Mucosa of rectum (tissue), 2 donors: ENCODE measurements around the gene CPSF7.

ENCODE experiments used
- H3K27ac ChIP-seq, 2 donors: one replicate each; pipeline ENCODE4 v1.7.0; 2013; ENCODE audit warnings: inconsistent platforms in 2 of 2, low read depth in 2 of 2, low read length in 2 of 2
- H3K27me3 ChIP-seq, 2 donors: one replicate each; pipeline ENCODE4 v1.7.0; 2013; ENCODE audit warnings: low read length in 2 of 2; ENCODE audit not compliant: control insufficient read depth in 2 of 2, insufficient read depth in 2 of 2
- H3K36me3 ChIP-seq, 2 donors: one replicate each; pipeline ENCODE4 v1.7.0; 2013; ENCODE audit warnings: low read length in 2 of 2; ENCODE audit not compliant: control insufficient read depth in 2 of 2, insufficient read depth in 2 of 2
- H3K4me1 ChIP-seq, 2 donors: one replicate each; pipeline ENCODE4 v1.7.0; 2013; ENCODE audit warnings: low read length in 2 of 2, mild to moderate bottlenecking in 1 of 2; ENCODE audit not compliant: control insufficient read depth in 2 of 2, insufficient read depth in 2 of 2
- H3K4me3 ChIP-seq, 2 donors: one replicate each; pipeline ENCODE4 v1.7.0; 2013; ENCODE audit warnings: low read length in 2 of 2
- H3K9ac ChIP-seq, 2 donors: one replicate each; pipeline ENCODE4 v1.7.0; 2013; ENCODE audit warnings: low read length in 2 of 2, low read depth in 1 of 2, mild to moderate bottlenecking in 1 of 2
- H3K9me3 ChIP-seq, 2 donors: one replicate each; pipeline ENCODE4 v1.7.0; 2013; ENCODE audit warnings: low read length in 2 of 2; ENCODE audit not compliant: control insufficient read depth in 2 of 2
- donor health status: healthy.
- donor health status: Normal muscosa, but diverticular disease.

CPSF7 gene

GRCh38 chr11:61375761-61376108 is 54.0 kb downstream of the CPSF7 start:
- Histone ChIP-seq H3K9ac (no peak overlapping the region), H3K27me3 (no peaks in the 10 kb centered on the region), H3K36me3 (no peaks in the 10 kb centered on the region), H3K9me3 (no peaks in the 10 kb centered on the region), H3K27ac (no peak overlapping the region), H3K4me3 (no peak overlapping the region), H3K4me1 (peaks cover 0 to 2% of the 10 kb centered on the region in 2 donors)

- Histone ChIP-seq H3K9ac (no peak overlapping the region), H3K9me3 (no peaks in the 10 kb centered on the region), H3K27me3 (no peaks in the 10 kb centered on the region), H3K27ac (no peak overlapping the region), H3K36me3 (peaks cover 18 to 20% of the 10 kb centered on the region in 2 donors), H3K4me3 (no peak overlapping the region), H3K4me1 (no peaks in the 10 kb centered on the region)
These were observed 56.9 kb downstream of the CPSF7 start for GRCh38 chr11:61372659-61373420.

GRCh38 chr11:61370349-61371005 is 59.3 kb downstream of the CPSF7 start:
- peaks cover 39 to 41% of the 10 kb centered on the region in 2 donors for H3K36me3 ChIP-seq
- no peaks in the 10 kb centered on the region for H3K9me3 ChIP-seq
- no peak overlapping the region for H3K27ac ChIP-seq
- no peaks in the 10 kb centered on the region for H3K27me3 ChIP-seq
- no peaks in the 10 kb centered on the region for H3K4me1 ChIP-seq
- no peak overlapping the region for H3K9ac ChIP-seq
- H3K4me3 ChIP-seq = no peak overlapping the region

GRCh38 chr11:61369372-61370348 is 60.1 kb downstream of the CPSF7 start:
- Histone ChIP-seq H3K9ac (no peak overlapping the region), H3K4me1 (no peaks in the 10 kb centered on the region), H3K27ac (no peak overlapping the region)

GRCh38 chr11:61368646-61369045 is 61.1 kb downstream of the CPSF7 start:
- Histone ChIP-seq H3K4me1 (no peaks in the 10 kb centered on the region), H3K4me3 (no peak overlapping the region), H3K36me3 (peaks cover 43 to 47% of the 10 kb centered on the region in 2 donors), H3K27ac (no peak overlapping the region), H3K9me3 (no peaks in the 10 kb centered on the region), H3K27me3 (no peaks in the 10 kb centered on the region), H3K9ac (no peak overlapping the region)

More at GRCh38 chr11:61369372-61370348, 60.1 kb downstream of the CPSF7 start:
- Histone ChIP-seq H3K36me3 (peaks cover 41 to 42% of the 10 kb centered on the region in 2 donors), H3K27me3 (no peaks in the 10 kb centered on the region), H3K9me3 (no peaks in the 10 kb centered on the region), H3K4me3 (no peak overlapping the region)

GRCh38 chr11:61367406-61367805 is 62.4 kb downstream of the CPSF7 start:
- H3K4me1 ChIP-seq = peaks cover 0 to 6% of the 10 kb centered on the region in 2 donors
- H3K9ac ChIP-seq = no peak overlapping the region
- H3K4me3 ChIP-seq = no peak overlapping the region
- no peaks in the 10 kb centered on the region for H3K27me3 ChIP-seq
- H3K36me3 ChIP-seq = peaks cover 45 to 47% of the 10 kb centered on the region in 2 donors
- H3K27ac ChIP-seq = no peak overlapping the region
- H3K9me3 ChIP-seq = no peaks in the 10 kb centered on the region

- Histone ChIP-seq H3K4me3 (no peak overlapping the region), H3K9me3 (no peaks in the 10 kb centered on the region), H3K36me3 (peaks cover 36 to 41% of the 10 kb centered on the region in 2 donors), H3K9ac (no peak overlapping the region), H3K27me3 (no peaks in the 10 kb centered on the region), H3K27ac (no peak overlapping the region), H3K4me1 (peaks cover 6 to 21% of the 10 kb centered on the region in 2 donors)
These were observed 65.6 kb downstream of the CPSF7 start for GRCh38 chr11:61364012-61364675.

GRCh38 chr11:61362542-61362875 is 67.3 kb downstream of the CPSF7 start:
- Histone ChIP-seq H3K27ac (peak overlapping the region; percentile 100), H3K36me3 (peaks cover 22 to 26% of the 10 kb centered on the region in 2 donors), H3K4me1 (peaks cover 15 to 31% of the 10 kb centered on the region in 2 donors)

GRCh38 chr11:61361741-61362541 is 67.8 kb downstream of the CPSF7 start, which contains the start of the genes CYB561A3 and TMEM138:
Gene CYB561A3 (minus strand): TSS chr11:61361882. CDS start chr11:61356713, 5,169 bp downstream.
Gene TMEM138 (plus strand): TSS chr11:61362374. CDS start chr11:61364391, 2,017 bp downstream.
- Histone ChIP-seq H3K36me3 (peaks cover 16 to 20% of the 10 kb centered on the region in 2 donors), H3K9me3 (no peaks in the 10 kb centered on the region), H3K27ac (peak within 1 kb of the TSS; percentile 100), H3K27me3 (no peaks in the 10 kb centered on the region), H3K9ac (peak within 1 kb of the TSS; percentile 90 to 97), H3K4me1 (peaks cover 18 to 36% of the 10 kb centered on the region in 2 donors), H3K4me3 (peak within 1 kb of the TSS; percentile 79 to 88)

More at GRCh38 chr11:61362542-61362875, 67.3 kb downstream of the CPSF7 start:
- Histone ChIP-seq H3K27me3 (no peaks in the 10 kb centered on the region), H3K9ac (peak overlapping the region; percentile 90 to 97), H3K9me3 (no peaks in the 10 kb centered on the region), H3K4me3 (peak overlapping the region; percentile 79 to 88)
